Spleen (tissue), 11 donors: ENCODE data around the gene ZNF514. TPM values are rescaled to one million over a fixed set of nuclear protein-coding genes. Genes with fewer than 3 reads are reported as not detected.

Source experiments
- DNase-seq: peaks from one replicate; pipeline ENCODE4 v3.0.0-alpha.2; 2020
- H3K27ac ChIP-seq, 8 donors: fragments of 200-600 bp; sonication (generic) in 7 of 8; 1 replicate in 4 of 8; 2 replicates in 4 of 8; pipeline versions ENCODE4 v1.5.0 to v1.8.0; 2016 to 2021; ENCODE audit warnings: inconsistent platforms in 4 of 8, mild to moderate bottlenecking in 4 of 8, moderate library complexity in 1 of 8
- H3K27me3 ChIP-seq, 7 donors: fragments of 200-600 bp; sonication (generic) in 6 of 7; replicated peaks in 1 of 7; 1 replicate in 4 of 7; 2 replicates in 3 of 7; pipeline versions ENCODE4 v1.5.0 to v1.8.0; 2016 to 2021; ENCODE audit warnings: inconsistent platforms in 3 of 7, mild to moderate bottlenecking in 1 of 7
- H3K36me3 ChIP-seq, 6 donors: fragments of 200-600 bp; sonication (generic) in 5 of 6; 1 replicate in 4 of 6; 2 replicates in 2 of 6; pipeline versions ENCODE4 v1.5.0 to v1.8.0; 2016 to 2021; ENCODE audit warnings: inconsistent platforms in 2 of 6
- H3K4me1 ChIP-seq, 6 donors: fragments of 200-600 bp; sonication (generic) in 5 of 6; 1 replicate in 3 of 6; 2 replicates in 3 of 6; pipeline versions ENCODE4 v1.5.0 to v1.8.0; 2016 to 2021; ENCODE audit warnings: inconsistent platforms in 3 of 6
- H3K4me3 ChIP-seq, 8 donors: fragments of 200-600 bp; sonication (generic) in 7 of 8; 1 replicate in 4 of 8; 2 replicates in 4 of 8; pipeline versions ENCODE4 v1.5.0 to v1.8.0; 2016 to 2021; ENCODE audit warnings: inconsistent platforms in 4 of 8, mild to moderate bottlenecking in 4 of 8, moderate library complexity in 2 of 8
- H3K9me3 ChIP-seq, 8 donors: fragments of 200-600 bp; sonication (generic) in 7 of 8; 1 replicate in 4 of 8; 2 replicates in 4 of 8; pipeline versions ENCODE4 v1.5.0 to v1.8.0; 2016 to 2021; ENCODE audit warnings: inconsistent platforms in 4 of 8
- CTCF ChIP-seq, 11 experiments: fragments of 200-600 bp in 7 of 11; fragments of 450-650 bp in 4 of 11; sonication (generic) in 4 of 11; IDR thresholded peaks in 8 of 11; conservative IDR thresholded peaks in 3 of 11; 1 replicate in 7 of 11; 2 replicates in 4 of 11; pipeline versions ENCODE4 v1.4.0 to v1.8.0; 2016 to 2021; ENCODE audit warnings: antibody characterized with exemption in 11 of 11, inconsistent platforms in 4 of 11, mild to moderate bottlenecking in 1 of 11
- POLR2A ChIP-seq, 3 donors: fragments of 450-650 bp; IDR thresholded peaks; one replicate each; pipeline ENCODE4 v1.5.1; 2017; ENCODE audit warnings: antibody characterized with exemption in 3 of 3, mild to moderate bottlenecking in 1 of 3
- POLR2AphosphoS5 ChIP-seq, 3 donors: sonication (generic); formaldehyde crosslinking; IDR thresholded peaks; one replicate each; pipeline ENCODE4 v1.5.1; 2017; ENCODE audit warnings: antibody characterized with exemption in 3 of 3
- WGBS, 5 donors: extraction: QIAGEN DNeasy Blood & Tissue Kit in 3 of 5; methylation state at CpG; one replicate each; pipeline versions ENCODE4 v1.1.5 to v1.1.7; 2013 to 2018; 5-methylcytosine and 5-hydroxymethylcytosine counted together
- intact Hi-C: fragments of 100-400 bp; cut with DNase I; formaldehyde crosslinking; loops from one replicate; pipeline ENCODE4 v1.15.0; 2023; ENCODE audit warnings: low total_unique reads
- polyA plus RNA-seq, 3 donors: library from polyadenylated mRNA; stranded (reverse); fragments of 200-250 nt; gene quantifications; one replicate each; pipeline ENCODE4 v1.2.1, GENCODE V29; 2013
- total RNA-seq, 7 donors: library from RNA; depleted of rRNA in 3 of 7; stranded (reverse); fragments of >200 nt in 3 of 7; fragmentation: NEBNext Ultra II Directional in 4 of 7; extraction: Animal tissue kit (Norgen Biotek cat#: 25700) in 4 of 7; gene quantifications; one replicate each; pipeline versions ENCODE4 v1.1.0 to v1.2.1, GENCODE V29; 2016 to 2021
- donor health status: healthy with polysubstance abuse.
- donor health status: DM: no; HTN: no; CAD: no; lungs with moderate emphysema.
- donor health status: DM: no; HTN: no; CAD: no.
- donor health status: Bipolar disorder and iron deficiency.
- donor health status: healthy.
- donor health status: DM: no; HTN: no; CAD: no.
- donor health status: DM: yes; HTN: yes; CAD: no.

Gene ZNF514
- total and polyA plus RNA-seq, 10 donors = 8.3 to 23.1 (median 16.6) TPM

- TF ChIP-seq POLR2AphosphoS5 (IDR thresholded peaks at IDR 0.05) = no peak
- TF ChIP-seq CTCF (IDR thresholded peaks at IDR 0.05 in 8 of 11, conservative IDR thresholded peaks at IDR 0.05 in 3 of 11) = no peak
- no peak for TF ChIP-seq POLR2A (IDR thresholded peaks at IDR 0.05)
- DNase-seq = no peak
- Histone ChIP-seq H3K4me3 (no peak overlapping the region), H3K9me3 (no peaks in the 10 kb centered on the region), H3K27me3 (no peaks in the 10 kb centered on the region), H3K36me3 (peaks cover 0 to 84% (median 55%) of the 10 kb centered on the region in 6 donors), H3K27ac (no peak overlapping the region), H3K4me1 (peaks cover 0 to 39% (median 21%) of the 10 kb centered on the region in 6 donors)
- intact Hi-C loops = no loop called here
- WGBS, 5 donors = 61 to 92% (median 83%) methylated on average over 7 of the region's 7 CpGs
Measured at GRCh38 chr2:95113464-95113863, 46.2 kb downstream of the ZNF514 start.

- no peaks in the 10 kb centered on the region for H3K9me3 ChIP-seq
- no peaks in the 10 kb centered on the region for H3K27me3 ChIP-seq
- intact Hi-C loops = no loop called here
- H3K27ac ChIP-seq = no peak overlapping the region
- no peak for DNase-seq
- H3K36me3 ChIP-seq = peaks cover 0 to 98% (median 85%) of the 10 kb centered on the region in 6 donors
- TF ChIP-seq POLR2A (IDR thresholded peaks at IDR 0.05) (no peak), CTCF (IDR thresholded peaks at IDR 0.05 in 8 of 11, conservative IDR thresholded peaks at IDR 0.05 in 3 of 11) (no peak), POLR2AphosphoS5 (IDR thresholded peaks at IDR 0.05) (no peak)
- no peak overlapping the region for H3K4me3 ChIP-seq
- H3K4me1 ChIP-seq = peaks cover 0 to 10% (median 7%) of the 10 kb centered on the region in 6 donors
Measured at GRCh38 chr2:95110395-95110794, 49.3 kb downstream of the ZNF514 start.

GRCh38 chr2:95109260-95109659, 50.4 kb downstream of the ZNF514 start:
- H3K27me3 ChIP-seq = no peaks in the 10 kb centered on the region
- TF ChIP-seq CTCF (IDR thresholded peaks at IDR 0.05 in 8 of 11, conservative IDR thresholded peaks at IDR 0.05 in 3 of 11) (no peak), POLR2AphosphoS5 (IDR thresholded peaks at IDR 0.05) (no peak), POLR2A (IDR thresholded peaks at IDR 0.05) (no peak)
- H3K9me3 ChIP-seq = no peaks in the 10 kb centered on the region
- no peaks in the 10 kb centered on the region for H3K4me1 ChIP-seq
- H3K36me3 ChIP-seq = peaks cover 0 to 100% (median 90%) of the 10 kb centered on the region in 6 donors
- DNase-seq = no peak
- intact Hi-C loops = no loop called here
- 90 to 97% (median 93%) methylated on average over 6 of the region's 6 CpGs for WGBS, 5 donors
- no peak overlapping the region for H3K27ac ChIP-seq
- no peak overlapping the region for H3K4me3 ChIP-seq

- Histone ChIP-seq H3K27me3 (no peaks in the 10 kb centered on the region), H3K36me3 (peaks cover 0 to 100% (median 93%) of the 10 kb centered on the region in 6 donors), H3K4me1 (no peaks in the 10 kb centered on the region), H3K9me3 (no peaks in the 10 kb centered on the region), H3K27ac (no peak overlapping the region), H3K4me3 (no peak overlapping the region)
- DNase-seq = no peak
- intact Hi-C loops = no loop called here
- TF ChIP-seq POLR2AphosphoS5 (IDR thresholded peaks at IDR 0.05) (no peak), POLR2A (IDR thresholded peaks at IDR 0.05) (no peak), CTCF (IDR thresholded peaks at IDR 0.05 in 8 of 11, conservative IDR thresholded peaks at IDR 0.05 in 3 of 11) (no peak)
- 45 to 90% (median 70%) methylated on average over 2 of the region's 2 CpGs for WGBS, 5 donors
Measured at GRCh38 chr2:95106081-95106480, 53.6 kb downstream of the ZNF514 start.
